SKM-1 treated with dmso at 0.1 percent for 144 hours (cell line): Measurements from ENCODE around the gene PRADC1.
A peak's percentile ranks its signal among the peaks of the same experiment; 100 is the strongest.

Experiments
- DNase-seq: peaks from one replicate; lab custom pipeline; 2025; ENCODE audit not compliant: unreplicated experiment; lab: John Stamatoyannopoulos, UW

PRADC1 gene

DNA sequence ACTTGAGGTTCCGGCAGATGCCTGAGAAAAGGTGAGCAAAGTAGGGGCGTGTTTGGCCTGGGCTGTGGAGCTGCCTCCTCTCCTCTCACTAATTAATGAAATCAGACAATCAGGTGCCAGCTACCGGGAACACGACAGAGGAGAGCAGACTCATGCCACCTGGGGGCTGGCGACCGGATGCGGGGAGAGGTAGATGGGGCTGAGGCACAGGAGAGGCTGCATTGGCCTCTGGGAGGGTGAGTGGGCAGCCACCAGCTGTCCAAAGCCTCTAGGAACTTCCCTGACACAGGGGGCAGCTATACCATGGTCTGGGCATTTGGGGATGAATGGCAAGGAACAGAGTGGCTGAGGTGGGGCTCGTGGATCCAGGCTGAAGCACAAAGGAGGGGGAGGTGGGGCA is 26.2 kb upstream of the PRADC1 start:
- no peak for DNase-seq

DNA sequence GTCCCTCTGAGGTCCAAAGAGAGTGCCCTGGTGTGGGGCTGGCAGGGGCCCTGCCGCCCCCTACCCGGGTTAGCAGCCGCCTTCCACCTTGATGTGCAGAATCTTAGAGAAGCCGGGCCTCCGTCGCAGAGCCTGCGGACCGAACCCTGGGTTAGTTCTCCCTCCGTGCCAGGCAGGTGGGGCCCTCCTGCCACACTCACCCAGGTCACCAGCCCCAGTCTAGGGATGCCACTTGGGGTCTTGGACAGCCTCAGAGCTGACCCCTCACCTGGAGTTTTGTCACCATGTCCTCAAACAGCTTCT is 25.8 kb upstream of the PRADC1 start:
- DNase-seq, result no peak

- no peak for DNase-seq
Measured at GRCh38 chr2:73258186-73258912, 25.3 kb upstream of the PRADC1 start.

- peak; percentile 81 for DNase-seq
Measured at GRCh38 chr2:73257425-73258125, 24.5 kb upstream of the PRADC1 start.

- no peak for DNase-seq
Measured at GRCh38 chr2:73257021-73257420, 24.0 kb upstream of the PRADC1 start.

DNA sequence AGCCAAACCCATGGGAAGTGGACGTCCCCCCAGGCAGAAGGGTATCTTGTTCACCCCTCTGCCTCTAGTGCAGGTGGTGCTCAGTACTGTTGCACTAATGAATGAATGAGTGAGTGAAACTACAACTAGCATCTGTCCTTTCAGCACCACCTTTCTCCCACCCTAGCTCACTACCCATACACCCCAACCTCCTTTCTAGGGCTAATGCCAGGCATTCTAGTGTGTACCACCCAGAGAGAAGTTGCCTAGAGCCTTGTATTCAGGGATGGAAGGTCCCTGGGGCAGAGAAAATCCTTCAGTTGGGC is 23.5 kb upstream of the PRADC1 start:
- DNase-seq, result no peak

DNA sequence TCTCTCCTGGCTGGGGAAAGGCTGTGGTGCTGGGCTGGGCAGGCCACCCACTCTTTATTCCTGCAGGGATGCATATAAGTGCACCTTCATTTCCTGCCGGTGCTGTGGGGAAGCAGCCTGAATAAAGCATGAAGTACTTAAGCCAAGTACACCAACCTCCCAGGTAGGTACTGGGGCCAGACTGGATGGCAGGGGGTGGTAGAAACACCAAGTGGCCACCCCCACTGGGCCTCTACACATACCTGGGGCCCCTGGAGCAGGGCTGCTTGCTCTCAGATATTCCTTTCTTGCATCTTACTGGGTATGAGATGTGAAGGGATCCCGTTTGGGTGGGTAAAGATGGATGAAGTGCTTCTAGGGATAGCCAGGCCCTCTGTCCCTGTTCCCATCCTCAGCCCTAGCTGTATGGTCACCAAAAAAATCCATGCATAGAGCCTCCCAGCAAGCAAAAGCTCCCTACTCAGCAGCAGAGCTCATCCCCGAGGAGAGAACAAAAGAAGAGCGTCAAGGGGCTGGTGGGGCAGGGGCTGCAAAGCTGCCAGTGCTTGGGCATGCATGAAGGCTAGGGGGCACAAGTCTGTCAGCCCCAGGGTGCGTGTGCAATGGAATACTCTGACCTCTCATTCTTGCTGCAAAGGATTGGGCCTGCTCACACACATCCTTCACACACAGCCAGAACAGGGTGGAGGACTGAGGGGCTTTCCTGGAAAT is 23.0 kb upstream of the PRADC1 start:
- no peak for DNase-seq

DNA sequence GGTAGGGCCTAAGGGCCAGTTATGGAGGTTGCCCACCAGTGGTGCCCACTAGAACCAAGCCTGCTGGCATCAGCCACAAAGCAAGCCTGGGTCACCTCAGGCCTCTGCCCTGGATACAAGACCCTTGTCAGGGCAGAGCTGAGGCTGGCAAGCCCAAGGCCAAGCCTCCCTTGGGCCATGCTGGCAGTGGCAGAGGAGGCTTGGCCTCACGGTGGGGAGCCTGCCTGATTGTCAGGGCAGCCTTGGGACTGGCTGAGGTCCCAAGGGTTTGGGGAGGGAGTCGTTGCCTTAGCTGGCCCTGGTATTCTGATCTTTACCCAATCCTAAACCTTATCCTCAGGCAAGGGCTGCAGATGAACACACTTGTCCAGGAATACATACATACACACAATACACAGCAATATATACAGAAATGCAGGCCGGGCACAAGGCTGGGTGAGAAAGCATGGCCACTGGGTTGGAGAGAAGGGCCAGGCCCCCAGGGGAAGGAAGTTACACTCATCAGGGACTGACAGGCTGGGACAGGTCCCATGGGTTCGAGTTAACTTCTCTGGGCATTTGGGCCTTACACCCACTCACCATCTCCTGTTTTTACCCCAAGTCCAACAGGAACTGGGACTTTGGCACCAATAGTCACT is 22.1 kb upstream of the PRADC1 start:
- DNase-seq, result no peak

GRCh38 chr2:73254343-73255006 is 21.4 kb upstream of the PRADC1 start:
- DNase-seq, result no peak

GRCh38 chr2:73253901-73254300 is 20.9 kb upstream of the PRADC1 start:
- peak; percentile 74 for DNase-seq

DNA sequence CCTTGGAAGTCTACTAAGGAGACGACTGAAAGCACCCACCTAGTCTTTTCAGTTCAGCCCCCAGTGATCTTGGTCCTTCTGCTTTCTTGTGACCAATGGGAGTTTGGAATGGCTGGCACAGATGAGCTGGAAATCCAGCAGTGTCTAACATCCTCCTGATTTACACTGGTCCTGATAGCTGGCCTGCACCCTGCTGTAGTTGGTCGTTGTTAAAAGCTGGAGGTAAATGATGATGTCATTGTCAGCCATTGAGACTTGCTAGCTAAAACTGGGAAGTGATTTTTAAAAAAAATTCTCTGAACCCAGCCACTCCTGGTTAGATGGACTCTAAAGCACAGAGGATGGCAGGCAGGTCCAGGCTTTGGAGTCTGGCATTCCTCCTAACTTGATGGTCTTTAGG is 20.4 kb upstream of the PRADC1 start:
- DNase-seq, result no peak

- DNase-seq, result no peak
Measured at GRCh38 chr2:73252238-73253027, 19.4 kb upstream of the PRADC1 start.

DNA sequence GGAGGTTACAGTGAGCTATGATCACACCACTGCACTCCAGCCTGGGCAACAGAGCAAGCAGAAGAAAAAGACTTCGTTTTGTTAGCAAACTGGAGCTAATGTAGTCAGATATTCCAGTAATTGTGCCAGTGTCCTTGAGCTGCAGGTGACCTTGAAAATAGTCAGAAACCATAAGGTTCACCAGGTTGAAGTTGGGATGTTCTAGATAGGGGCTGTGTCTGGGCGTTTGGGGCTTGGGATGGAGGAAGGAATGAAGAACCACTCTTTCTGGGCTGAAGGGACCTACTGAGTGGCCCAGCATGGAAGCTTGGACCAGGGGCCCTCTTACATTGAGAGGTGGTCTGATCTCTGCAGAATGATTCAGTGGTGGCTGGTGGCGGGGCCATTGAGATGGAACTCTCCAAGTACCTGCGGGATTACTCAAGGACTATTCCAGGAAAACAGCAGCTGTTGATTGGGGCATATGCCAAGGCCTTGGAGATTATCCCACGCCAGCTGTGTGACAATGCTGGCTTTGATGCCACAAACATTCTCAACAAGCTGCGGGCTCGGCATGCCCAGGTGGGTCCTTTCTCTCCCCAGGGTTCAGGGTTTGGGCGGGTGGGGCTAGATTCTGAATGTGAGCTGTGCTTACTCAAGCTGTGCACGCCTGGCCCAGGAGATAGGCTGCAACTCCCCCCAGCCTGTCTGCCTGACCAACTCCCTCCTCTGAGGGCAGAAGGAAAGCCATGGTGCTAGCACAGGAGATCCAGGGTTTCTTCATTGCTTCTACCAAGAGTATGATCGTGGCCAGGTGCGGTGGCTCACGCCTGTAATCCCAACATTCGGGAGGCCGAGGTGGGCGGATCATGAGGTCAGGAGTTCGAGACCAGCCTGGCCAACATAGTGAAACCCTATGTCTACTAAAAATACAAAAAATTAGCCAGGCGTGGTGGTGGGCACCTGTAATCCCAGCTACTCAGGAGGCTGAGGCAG is 18.1 kb upstream of the PRADC1 start:
- no peak for DNase-seq

GRCh38 chr2:73249636-73250035 is 16.6 kb upstream of the PRADC1 start:
- no peak for DNase-seq

- DNase-seq, result no peak
Measured at GRCh38 chr2:73246850-73247249, 13.8 kb upstream of the PRADC1 start.

- no peak for DNase-seq
Measured at GRCh38 chr2:73244580-73244979, 11.5 kb upstream of the PRADC1 start.

DNA sequence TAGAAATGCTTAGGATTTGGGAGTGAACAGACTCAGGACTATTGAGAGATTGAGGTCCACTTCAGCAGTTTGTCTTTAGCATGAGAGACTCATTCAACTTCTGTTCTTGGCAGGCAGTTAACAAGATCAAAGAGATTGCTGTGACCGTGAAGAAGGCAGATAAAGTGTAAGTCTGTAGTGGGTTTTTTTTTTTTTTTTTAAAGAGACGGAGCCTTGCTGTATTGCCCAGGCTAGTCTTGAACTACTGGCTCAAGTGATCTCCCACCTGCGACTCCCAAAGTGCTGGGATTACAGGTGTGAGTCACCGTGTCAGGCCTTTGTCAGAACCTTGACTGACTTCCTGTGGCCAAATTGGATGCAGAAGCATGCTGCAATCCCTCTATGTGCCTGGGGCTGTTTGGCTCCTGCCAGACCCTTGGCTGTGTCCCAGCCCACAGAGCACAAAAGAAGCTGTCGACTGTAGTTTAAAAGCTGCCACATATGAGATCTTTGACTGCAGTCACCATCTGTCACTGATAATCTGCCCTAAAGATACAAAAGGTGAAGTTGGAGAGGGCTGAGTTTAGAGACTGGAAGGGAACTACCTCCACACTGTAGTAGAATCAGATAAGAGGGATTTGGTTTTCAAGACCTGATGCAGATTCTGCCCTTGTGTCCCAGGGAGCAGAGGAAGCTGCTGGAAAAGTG is 11.0 kb upstream of the PRADC1 start:
- DNase-seq, result no peak

DNA sequence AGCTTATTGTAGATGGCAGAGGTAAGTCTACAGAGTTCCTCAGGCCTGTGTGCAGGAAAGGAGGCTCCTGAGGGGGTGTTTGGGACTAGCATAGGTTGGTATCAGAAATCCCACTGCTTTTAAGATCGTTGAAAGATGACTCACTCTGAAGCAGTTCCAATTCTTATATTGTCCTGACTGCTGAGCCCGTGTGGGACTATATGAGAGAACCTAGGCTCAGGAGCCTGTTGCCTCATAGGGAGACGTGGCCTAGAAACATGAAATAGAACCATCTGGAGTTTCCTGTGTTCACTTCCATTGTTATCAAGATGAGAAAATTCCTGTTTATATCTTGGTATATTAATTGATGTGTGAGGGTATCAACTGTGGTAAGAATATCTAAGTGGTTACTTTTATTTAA is 6.7 kb upstream of the PRADC1 start:
- no peak for DNase-seq

- no peak for DNase-seq
Measured at GRCh38 chr2:73238976-73239375, 5.9 kb upstream of the PRADC1 start.
